ENCODE data around the gene NAE1.

GRCh38 chr16:66814734-66815133 is 16.0 kb downstream of the NAE1 start:
- TF ChIP-seq CTCF (conservative IDR thresholded peaks at IDR 0.05) (no peak), ZFX (IDR thresholded peaks at IDR 0.05) (no peak)

All from C4-2B (cell line).